NB4 (cell line): Measurements from ENCODE around the gene UTP11.

Experiments used
- POLR2A ChIP-seq: IDR thresholded peaks from 2 replicates; pipeline ENCODE4 v1.6.1; 2011; ENCODE audit warnings: mild to moderate bottlenecking; ENCODE audit not compliant: insufficient read length; ENCODE audit errors: extremely low read depth
- TF ChIP-seq, protein P1 (sequence below): IDR thresholded peaks from one replicate; pipeline ENCODE4 v1.5.1; 2012; ENCODE audit warnings: low read depth, low read length

DNA sequence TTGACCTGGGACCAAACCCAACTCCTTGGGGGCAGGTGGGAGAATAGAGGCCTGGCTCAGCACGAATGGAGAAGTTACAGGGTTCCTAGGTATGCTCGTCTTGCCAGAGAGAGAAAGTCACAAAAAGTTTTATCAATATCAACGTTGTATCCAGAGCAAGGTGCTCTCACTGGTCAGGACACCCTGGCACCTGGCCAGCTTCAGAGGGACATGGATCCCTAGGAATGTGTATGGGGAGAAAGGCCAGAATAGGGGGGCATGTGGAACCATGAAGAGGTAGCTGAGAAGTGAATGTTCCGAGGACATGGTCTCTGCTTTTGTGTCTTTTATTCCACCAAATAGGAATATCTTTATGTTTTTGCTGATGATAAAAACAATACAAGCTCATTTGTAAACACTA, 43.4 kb downstream of the UTP11 start:
- TF ChIP-seq, protein P1, sequence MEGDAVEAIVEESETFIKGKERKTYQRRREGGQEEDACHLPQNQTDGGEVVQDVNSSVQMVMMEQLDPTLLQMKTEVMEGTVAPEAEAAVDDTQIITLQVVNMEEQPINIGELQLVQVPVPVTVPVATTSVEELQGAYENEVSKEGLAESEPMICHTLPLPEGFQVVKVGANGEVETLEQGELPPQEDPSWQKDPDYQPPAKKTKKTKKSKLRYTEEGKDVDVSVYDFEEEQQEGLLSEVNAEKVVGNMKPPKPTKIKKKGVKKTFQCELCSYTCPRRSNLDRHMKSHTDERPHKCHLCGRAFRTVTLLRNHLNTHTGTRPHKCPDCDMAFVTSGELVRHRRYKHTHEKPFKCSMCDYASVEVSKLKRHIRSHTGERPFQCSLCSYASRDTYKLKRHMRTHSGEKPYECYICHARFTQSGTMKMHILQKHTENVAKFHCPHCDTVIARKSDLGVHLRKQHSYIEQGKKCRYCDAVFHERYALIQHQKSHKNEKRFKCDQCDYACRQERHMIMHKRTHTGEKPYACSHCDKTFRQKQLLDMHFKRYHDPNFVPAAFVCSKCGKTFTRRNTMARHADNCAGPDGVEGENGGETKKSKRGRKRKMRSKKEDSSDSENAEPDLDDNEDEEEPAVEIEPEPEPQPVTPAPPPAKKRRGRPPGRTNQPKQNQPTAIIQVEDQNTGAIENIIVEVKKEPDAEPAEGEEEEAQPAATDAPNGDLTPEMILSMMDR = no peak
- no peak for TF ChIP-seq POLR2A
